COLO829 (cell line): ENCODE data around the gene NEMP2.

Experiments
- DNase-seq: peaks from one replicate; pipeline ENCODE4 v3.0.0; 2012; ENCODE audit warnings: low spot score

The NEMP2 gene

GRCh38 chr2:190554357-190555006, 20.0 kb upstream of the NEMP2 start:
- DNase-seq: no peak

- DNase-seq: no peak
Measured at GRCh38 chr2:190553254-190553653, 18.7 kb upstream of the NEMP2 start.

- DNase-seq: no peak
Measured at GRCh38 chr2:190551928-190552327, 17.4 kb upstream of the NEMP2 start.

- no peak for DNase-seq
Measured at GRCh38 chr2:190550137-190550536, 15.6 kb upstream of the NEMP2 start.

- no peak for DNase-seq
Measured at GRCh38 chr2:190547886-190548285, 13.4 kb upstream of the NEMP2 start.

GRCh38 chr2:190546734-190547133, 12.2 kb upstream of the NEMP2 start:
- no peak for DNase-seq

- no peak for DNase-seq
Measured at GRCh38 chr2:190545555-190546385, 11.2 kb upstream of the NEMP2 start.

GRCh38 chr2:190545093-190545492, 10.6 kb upstream of the NEMP2 start:
- no peak for DNase-seq

GRCh38 chr2:190540048-190540447, 5.5 kb upstream of the NEMP2 start:
- no peak for DNase-seq

- DNase-seq: no peak
Measured at GRCh38 chr2:190538201-190538600, 3.7 kb upstream of the NEMP2 start.

GRCh38 chr2:190537765-190538164, 3.2 kb upstream of the NEMP2 start:
- DNase-seq: peak; percentile 48

- DNase-seq: no peak
Measured at GRCh38 chr2:190535586-190535985, 1.1 kb upstream of the NEMP2 start.

GRCh38 chr2:190535121-190535439, 558 bp upstream of the NEMP2 start:
- no peak for DNase-seq

- DNase-seq: no peak
Measured at GRCh38 chr2:190533968-190534309, 583 bp downstream of the NEMP2 start.

- no peak for DNase-seq
Measured at GRCh38 chr2:190533175-190533967, 1.2 kb downstream of the NEMP2 start.

- no peak for DNase-seq
Measured at GRCh38 chr2:190532581-190532980, 1.9 kb downstream of the NEMP2 start.

- DNase-seq: no peak
Measured at GRCh38 chr2:190530248-190530900, 4.1 kb downstream of the NEMP2 start.

GRCh38 chr2:190529486-190530247, 4.9 kb downstream of the NEMP2 start:
- DNase-seq: no peak

GRCh38 chr2:190528521-190529001, 6.0 kb downstream of the NEMP2 start:
- no peak for DNase-seq

- DNase-seq: no peak
Measured at GRCh38 chr2:190527918-190528317, 6.6 kb downstream of the NEMP2 start.

GRCh38 chr2:190527214-190527613, 7.3 kb downstream of the NEMP2 start:
- no peak for DNase-seq
